ENCODE results near the gene CIRBP. TPM values are rescaled to one million over a fixed set of nuclear protein-coding genes. Genes with fewer than 3 reads are reported as not detected.

Gene CIRBP
- total RNA-seq, 1 donor = 380 TPM

- Histone ChIP-seq H3K9me3 (ENCODE audit: low read depth, low read length) (no peaks in the 10 kb centered on the region), H3K79me2 (ENCODE audit: insufficient read depth, low read length) (no peaks in the 10 kb centered on the region), H3K27me3 (ENCODE audit: insufficient read depth, low read length) (peaks cover 2% of the 10 kb centered on the region), H3K4me2 (ENCODE audit: insufficient read depth, low read length) (no peak overlapping the region), H3K27ac (ENCODE audit: low read depth, low read length) (no peak overlapping the region), H2AFZ (ENCODE audit: low read length) (no peak overlapping the region), H3K4me1 (ENCODE audit: insufficient read depth, low read length) (no peaks in the 10 kb centered on the region), H3K36me3 (ENCODE audit: insufficient read depth, low read length) (no peaks in the 10 kb centered on the region), H3K4me3 (ENCODE audit: insufficient read depth, low read length) (no peak overlapping the region), H4K20me1 (ENCODE audit: insufficient read depth, low read length) (no peaks in the 10 kb centered on the region)
- DNase-seq (ENCODE audit: insufficient read length, low spot score, missing footprints) = no peak
- TF ChIP-seq CTCF (IDR thresholded peaks at IDR 0.05; ENCODE audit: extremely low read depth, low read depth, low read length) = no peak
These were observed 38.7 kb downstream of the CIRBP start for GRCh38 chr19:1307755-1308303.

- H3K4me3 ChIP-seq (ENCODE audit: insufficient read depth, low read length) = no peak overlapping the region
These were observed 39.6 kb downstream of the CIRBP start for GRCh38 chr19:1308718-1309117.

GRCh38 chr19:1309977-1310852 lies 41.1 kb downstream of the CIRBP start:
- Histone ChIP-seq H3K4me3 (ENCODE audit: insufficient read depth, low read length) (no peak overlapping the region), H3K4me2 (ENCODE audit: insufficient read depth, low read length) (no peak overlapping the region), H4K20me1 (ENCODE audit: insufficient read depth, low read length) (no peaks in the 10 kb centered on the region), H3K27me3 (ENCODE audit: insufficient read depth, low read length) (peaks cover 3% of the 10 kb centered on the region), H3K27ac (ENCODE audit: low read depth, low read length) (no peak overlapping the region), H3K9me3 (ENCODE audit: low read depth, low read length) (no peaks in the 10 kb centered on the region), H3K4me1 (ENCODE audit: insufficient read depth, low read length) (no peaks in the 10 kb centered on the region), H3K79me2 (ENCODE audit: insufficient read depth, low read length) (no peaks in the 10 kb centered on the region), H2AFZ (ENCODE audit: low read length) (no peak overlapping the region), H3K36me3 (ENCODE audit: insufficient read depth, low read length) (no peaks in the 10 kb centered on the region)
- DNase-seq (ENCODE audit: insufficient read length, low spot score, missing footprints) = peak; percentile 94
- TF ChIP-seq CTCF (IDR thresholded peaks at IDR 0.05; ENCODE audit: extremely low read depth, low read depth, low read length) = no peak

More at GRCh38 chr19:1308718-1309117, 39.6 kb downstream of the CIRBP start:
- H3K36me3 ChIP-seq (ENCODE audit: insufficient read depth, low read length) = no peaks in the 10 kb centered on the region
- H3K79me2 ChIP-seq (ENCODE audit: insufficient read depth, low read length) = no peaks in the 10 kb centered on the region
- no peak overlapping the region for H3K27ac ChIP-seq (ENCODE audit: low read depth, low read length)
- no peak overlapping the region for H2AFZ ChIP-seq (ENCODE audit: low read length)
- no peaks in the 10 kb centered on the region for H3K4me1 ChIP-seq (ENCODE audit: insufficient read depth, low read length)
- H3K4me2 ChIP-seq (ENCODE audit: insufficient read depth, low read length) = no peak overlapping the region
- H4K20me1 ChIP-seq (ENCODE audit: insufficient read depth, low read length) = no peaks in the 10 kb centered on the region
- peaks cover 2% of the 10 kb centered on the region for H3K27me3 ChIP-seq (ENCODE audit: insufficient read depth, low read length)
- peak; percentile 88 for DNase-seq (ENCODE audit: insufficient read length, low spot score, missing footprints)
- no peak for TF ChIP-seq CTCF (IDR thresholded peaks at IDR 0.05; ENCODE audit: extremely low read depth, low read depth, low read length)
- no peaks in the 10 kb centered on the region for H3K9me3 ChIP-seq (ENCODE audit: low read depth, low read length)

GRCh38 chr19:1310853-1311180 lies 41.7 kb downstream of the CIRBP start:
- H3K9me3 ChIP-seq (ENCODE audit: low read depth, low read length) = no peaks in the 10 kb centered on the region
- peaks cover 3% of the 10 kb centered on the region for H3K27me3 ChIP-seq (ENCODE audit: insufficient read depth, low read length)
- no peak for DNase-seq (ENCODE audit: insufficient read length, low spot score, missing footprints)
- H3K79me2 ChIP-seq (ENCODE audit: insufficient read depth, low read length) = no peaks in the 10 kb centered on the region
- H3K4me1 ChIP-seq (ENCODE audit: insufficient read depth, low read length) = no peaks in the 10 kb centered on the region
- no peak overlapping the region for H3K4me3 ChIP-seq (ENCODE audit: insufficient read depth, low read length)
- H2AFZ ChIP-seq (ENCODE audit: low read length) = no peak overlapping the region
- no peaks in the 10 kb centered on the region for H4K20me1 ChIP-seq (ENCODE audit: insufficient read depth, low read length)
- no peaks in the 10 kb centered on the region for H3K36me3 ChIP-seq (ENCODE audit: insufficient read depth, low read length)
- no peak overlapping the region for H3K4me2 ChIP-seq (ENCODE audit: insufficient read depth, low read length)
- no peak for TF ChIP-seq CTCF (IDR thresholded peaks at IDR 0.05; ENCODE audit: extremely low read depth, low read depth, low read length)
- no peak overlapping the region for H3K27ac ChIP-seq (ENCODE audit: low read depth, low read length)

Measured in osteoblast (primary cell).